HG03280 (cell line): ENCODE data around the gene AP2M1.

Experiments
- ATAC-seq: cut with Tn5 transposase; IDR thresholded peaks from one replicate; pipeline ENCODE4 v1.9.1; 2021; ENCODE audit warnings: mild to moderate bottlenecking, moderate library complexity; ENCODE audit not compliant: unreplicated experiment

Gene AP2M1

DNA sequence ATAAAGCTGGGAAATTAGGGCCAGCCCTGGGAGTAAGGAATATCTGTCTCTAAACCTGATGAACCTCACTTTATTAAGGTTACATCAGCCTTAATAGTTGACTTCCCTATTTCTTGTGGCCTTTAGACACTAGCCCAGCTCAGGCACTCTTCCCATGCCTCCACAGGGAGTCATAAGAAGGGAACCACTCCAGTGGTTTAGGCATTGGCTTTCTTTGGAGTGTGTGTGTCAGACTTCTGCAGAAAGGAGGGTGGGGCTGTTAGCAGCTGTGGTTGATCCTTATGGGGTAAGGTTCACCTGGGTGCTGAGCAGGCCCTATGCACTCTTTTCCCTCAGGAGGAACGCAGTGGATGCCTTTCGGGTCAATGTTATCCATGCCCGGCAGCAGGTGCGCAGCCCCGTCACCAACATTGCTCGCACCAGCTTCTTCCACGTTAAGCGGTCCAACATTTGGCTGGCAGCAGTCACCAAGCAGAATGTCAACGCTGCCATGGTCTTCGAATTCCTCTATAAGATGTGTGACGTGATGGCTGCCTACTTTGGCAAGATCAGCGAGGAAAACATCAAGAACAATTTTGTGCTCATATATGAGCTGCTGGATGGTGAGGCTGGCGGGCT lies 4.0 kb downstream of the AP2M1 start:
- ATAC-seq = no peak

DNA sequence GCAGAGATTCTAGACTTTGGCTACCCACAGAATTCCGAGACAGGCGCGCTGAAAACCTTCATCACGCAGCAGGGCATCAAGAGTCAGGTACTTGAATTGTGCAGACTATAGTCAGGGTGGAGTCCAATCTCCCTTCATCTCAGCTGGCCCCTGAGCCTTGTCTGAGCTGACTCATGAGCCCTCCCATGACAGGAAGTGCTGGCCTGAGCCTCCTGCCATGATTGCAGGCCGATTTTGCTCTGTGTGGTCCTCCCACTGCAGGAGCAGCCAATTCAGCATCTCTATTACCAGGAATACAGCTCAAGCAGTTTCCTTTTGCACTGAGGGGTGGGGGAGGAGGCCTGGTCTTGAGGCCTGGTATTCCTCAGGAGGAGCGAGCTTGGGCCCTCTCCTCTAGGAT lies 5.5 kb downstream of the AP2M1 start:
- no peak for ATAC-seq

GRCh38 chr3:184181596-184181995 lies 6.9 kb downstream of the AP2M1 start:
- no peak for ATAC-seq

- no peak for ATAC-seq
These were observed 9.0 kb downstream of the AP2M1 start for GRCh38 chr3:184183679-184184078.

- no peak for ATAC-seq
These were observed 10.0 kb downstream of the AP2M1 start for GRCh38 chr3:184184546-184185230.

- peak; percentile 91 for ATAC-seq
These were observed 11.0 kb downstream of the AP2M1 start for GRCh38 chr3:184185461-184186183.

DNA sequence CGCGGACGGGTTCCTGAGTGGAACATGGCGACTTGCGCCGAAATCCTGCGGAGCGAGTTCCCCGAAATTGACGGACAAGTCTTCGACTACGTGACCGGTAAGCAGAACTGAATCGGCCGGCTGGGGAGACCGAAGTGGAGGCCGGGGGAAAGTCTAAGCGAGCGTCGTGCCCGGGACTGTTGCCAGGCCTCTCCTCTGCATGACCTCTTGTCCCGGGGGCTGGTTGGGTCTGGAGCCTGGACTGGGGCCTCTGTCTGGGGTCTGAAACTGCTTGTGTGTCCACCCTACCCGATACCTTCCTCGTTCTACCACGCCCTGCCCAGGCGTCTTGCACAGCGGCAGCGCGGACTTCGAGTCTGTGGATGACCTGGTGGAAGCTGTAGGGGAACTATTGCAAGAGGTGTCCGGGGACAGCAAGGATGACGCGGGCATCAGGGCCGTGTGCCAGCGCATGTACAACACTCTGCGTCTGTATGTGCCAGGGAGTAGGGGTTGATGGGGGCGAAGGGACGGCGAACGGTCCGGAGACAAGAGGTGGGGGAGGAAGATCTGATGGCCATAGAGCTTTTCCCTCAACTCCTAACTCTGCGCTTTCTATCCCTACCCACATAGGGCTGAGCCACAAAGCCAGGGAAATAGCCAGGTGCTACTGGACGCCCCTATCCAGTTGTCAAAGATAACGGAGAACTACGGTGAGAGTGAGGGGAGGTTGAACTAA lies 11.7 kb downstream of the AP2M1 start, which contains the start of gene ABCF3:
ABCF3 (plus strand) TSS at position 16 of the 718 bp plus-strand sequence; CDS start at position 25, 9 bp downstream.
- peak; percentile 17 for ATAC-seq

DNA sequence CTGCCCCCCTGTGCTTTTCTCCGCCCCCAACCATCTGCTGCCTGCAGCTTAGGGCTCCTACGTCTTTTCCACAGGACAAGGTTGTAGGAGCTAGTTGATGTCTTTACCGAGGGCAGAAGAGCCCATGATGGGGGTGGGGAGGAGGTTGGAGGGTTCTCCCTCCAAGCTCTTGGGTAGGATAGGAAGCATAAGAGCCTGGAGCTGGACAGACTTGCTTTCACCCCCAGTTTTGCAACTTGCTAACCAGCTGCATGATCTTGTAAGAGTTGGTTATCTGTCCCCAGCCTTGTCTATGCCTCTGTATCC lies 12.2 kb downstream of the AP2M1 start:
- no peak for ATAC-seq

DNA sequence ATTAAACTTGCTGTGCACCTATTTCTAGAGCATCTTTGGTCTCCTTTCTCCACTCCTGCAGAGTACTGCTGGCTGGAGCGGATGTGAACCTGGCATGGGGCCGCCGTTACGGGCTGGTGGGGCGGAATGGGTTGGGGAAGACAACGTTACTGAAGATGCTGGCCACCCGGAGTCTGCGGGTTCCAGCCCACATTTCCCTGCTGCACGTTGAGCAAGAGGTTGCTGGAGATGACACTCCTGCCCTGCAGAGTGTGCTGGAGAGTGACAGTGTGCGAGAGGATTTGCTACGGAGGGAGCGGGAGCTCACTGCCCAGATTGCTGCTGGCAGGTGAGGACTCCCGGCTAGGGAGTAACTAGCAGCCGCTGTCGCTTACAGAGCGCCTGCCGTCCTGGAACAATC lies 13.4 kb downstream of the AP2M1 start:
- no peak for ATAC-seq

DNA sequence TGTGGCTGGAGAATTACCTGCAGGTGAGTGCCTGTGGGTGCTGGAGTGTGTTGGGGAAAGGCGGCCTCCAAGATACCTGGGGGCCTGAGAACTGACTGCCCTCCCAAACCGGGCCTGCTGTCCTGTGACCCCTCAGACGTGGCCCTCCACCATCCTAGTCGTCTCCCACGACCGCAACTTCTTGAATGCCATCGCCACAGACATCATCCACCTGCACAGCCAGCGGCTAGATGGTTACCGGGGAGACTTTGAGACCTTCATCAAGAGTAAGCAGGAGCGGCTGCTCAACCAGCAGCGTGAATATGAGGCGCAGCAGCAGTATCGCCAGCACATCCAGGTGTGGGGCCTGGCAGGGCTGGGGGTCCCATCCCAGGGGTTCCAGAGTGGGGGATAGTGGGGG lies 14.8 kb downstream of the AP2M1 start:
- no peak for ATAC-seq

- ATAC-seq = no peak
These were observed 18.2 kb downstream of the AP2M1 start for GRCh38 chr3:184192889-184193288.

DNA sequence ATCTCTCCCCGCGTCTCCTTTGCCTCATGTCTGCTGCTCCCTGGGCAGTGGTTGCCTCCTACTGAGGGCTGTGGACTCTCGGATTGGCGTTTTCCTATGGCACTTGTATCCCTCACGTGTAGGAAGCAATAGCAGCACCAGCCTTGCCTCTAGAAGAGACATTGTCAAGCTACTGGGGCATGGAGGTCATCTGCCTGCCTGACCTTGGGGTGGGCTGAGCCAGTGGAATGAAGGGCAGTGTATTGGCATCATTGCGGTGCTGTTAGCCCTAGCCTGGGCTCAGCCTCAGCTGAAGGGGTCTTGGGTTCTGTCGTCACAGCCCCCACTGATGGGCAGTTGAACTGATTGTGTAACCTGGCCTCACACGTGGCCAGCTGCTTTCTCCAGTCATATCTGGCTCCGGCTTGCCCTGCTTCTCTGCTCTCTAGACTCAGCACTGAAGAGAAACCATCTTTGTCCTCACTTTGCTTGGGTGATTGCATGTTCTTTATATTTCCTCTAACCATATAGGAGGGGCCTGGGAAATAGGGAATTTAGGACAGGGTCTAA lies 19.4 kb downstream of the AP2M1 start:
- no peak for ATAC-seq

GRCh38 chr3:184196536-184196935 lies 21.9 kb downstream of the AP2M1 start:
- no peak for ATAC-seq

DNA sequence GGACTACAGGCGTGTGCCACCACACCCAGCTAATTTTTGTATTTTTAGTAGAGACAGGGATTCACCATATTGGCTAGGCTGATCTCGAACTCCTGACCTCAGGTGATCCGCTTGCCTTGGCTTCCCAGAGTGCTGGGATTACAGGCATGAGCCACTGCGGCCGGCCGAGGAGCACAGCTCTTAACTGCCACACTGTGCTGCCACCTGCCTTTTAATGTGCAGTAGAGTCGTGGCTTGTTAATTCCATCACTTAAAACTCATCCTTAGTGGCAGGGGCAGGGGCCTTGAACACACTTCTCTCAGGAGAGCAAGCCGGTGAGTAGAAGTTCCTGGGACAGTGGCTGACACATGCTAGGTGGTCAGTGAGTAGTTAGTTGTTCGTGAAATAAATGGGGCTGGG lies 23.9 kb downstream of the AP2M1 start:
- no peak for ATAC-seq

DNA sequence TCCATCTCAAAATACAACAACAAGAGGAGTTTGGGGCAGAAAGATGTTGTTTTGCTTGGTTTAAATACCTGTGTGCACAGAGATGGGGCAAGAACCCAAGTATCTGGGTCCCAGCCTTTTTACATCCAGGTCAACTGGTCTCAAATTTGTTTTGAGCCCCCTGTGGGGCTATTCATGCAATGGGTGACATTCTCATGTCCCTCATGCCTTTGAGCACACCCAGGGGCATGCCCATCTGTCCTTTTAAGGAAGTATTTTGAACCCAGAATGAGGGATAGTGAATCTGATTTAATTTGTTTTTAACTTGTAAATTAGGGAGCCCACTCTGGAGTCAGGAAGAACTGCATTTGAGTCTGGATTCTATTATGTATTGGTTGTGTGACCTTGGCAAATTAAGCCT lies 26.2 kb downstream of the AP2M1 start:
- no peak for ATAC-seq

DNA sequence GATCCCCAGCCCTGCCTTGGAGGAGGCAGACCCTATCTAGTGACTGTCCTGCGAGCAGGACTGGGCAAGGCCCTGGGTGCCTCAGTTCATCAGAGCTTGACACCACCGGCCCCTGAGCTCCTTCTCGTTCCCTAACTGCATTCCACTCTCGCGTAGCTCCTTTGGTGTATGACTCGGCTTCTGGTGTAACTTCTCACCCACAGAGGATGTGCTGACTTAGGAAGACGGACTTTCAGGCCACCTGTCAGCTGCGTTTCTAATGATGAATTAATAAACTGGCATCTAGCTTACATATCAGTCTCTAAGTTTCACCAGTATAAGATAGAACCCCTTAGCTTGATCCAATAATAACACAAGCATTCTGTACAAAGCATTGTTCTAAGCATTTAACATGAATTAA lies 28.9 kb downstream of the AP2M1 start:
- no peak for ATAC-seq

GRCh38 chr3:184209146-184209923 lies 34.7 kb downstream of the AP2M1 start:
- ATAC-seq = no peak

DNA sequence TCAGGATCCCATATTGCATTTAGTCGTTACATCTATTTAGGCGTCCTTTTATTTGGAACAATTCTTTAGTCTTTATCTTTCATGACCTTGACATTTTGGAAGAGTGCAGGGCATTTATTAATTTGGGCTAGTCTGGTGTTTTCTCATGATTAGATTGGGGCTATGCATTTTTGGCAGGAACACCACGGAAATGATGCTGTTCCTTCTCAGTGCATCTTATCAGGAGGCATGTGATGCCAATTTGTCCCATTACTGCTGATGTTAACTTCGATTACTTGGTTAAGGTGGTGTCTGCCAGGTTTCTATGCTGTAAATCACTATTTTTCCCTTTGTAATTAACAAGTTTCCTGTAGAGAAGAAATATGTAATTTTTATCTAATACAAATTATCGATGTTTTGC lies 36.6 kb downstream of the AP2M1 start:
- ATAC-seq = no peak

GRCh38 chr3:184211718-184212117 lies 37.1 kb downstream of the AP2M1 start:
- no peak for ATAC-seq

GRCh38 chr3:184218814-184219213 lies 44.2 kb downstream of the AP2M1 start:
- no peak for ATAC-seq

GRCh38 chr3:184222521-184222920 lies 47.9 kb downstream of the AP2M1 start:
- ATAC-seq = no peak
